Gastrocnemius medialis (tissue), 4 donors: ENCODE data around the gene ATP11A. TPM values are rescaled to one million over a fixed set of nuclear protein-coding genes. Genes with fewer than 3 reads are reported as not detected.
"Not testable (repeated sequence)": the region's sequence is repeated elsewhere in the genome, so short reads cannot be mapped to it uniquely, and the experiment has no call there.

Source experiments
- ATAC-seq, 2 donors: fragments of 150-250 bp; one replicate each; pipeline ENCODE4 v1.9.1; 2016
- DNase-seq, 2 donors: peaks; one replicate each; pipeline ENCODE4 v3.0.0-alpha.2; 2019
- H3K27ac ChIP-seq, 4 donors: fragments of 200-600 bp; sonication (generic); 1 replicate in 1 of 4; 2 replicates in 3 of 4; pipeline ENCODE4 v1.5.1; 2016 to 2018; ENCODE audit warnings: mild to moderate bottlenecking in 2 of 4, moderate library complexity in 1 of 4
- H3K27me3 ChIP-seq, 3 donors: fragments of 200-600 bp; sonication (generic) in 2 of 3; 1 replicate in 1 of 3; 2 replicates in 2 of 3; pipeline versions ENCODE4 v1.5.1 to v1.6.0; 2016 to 2019; ENCODE audit warnings: mild to moderate bottlenecking in 1 of 3, moderate library complexity in 1 of 3
- H3K36me3 ChIP-seq, 2 donors: fragments of 200-600 bp; sonication (generic) in 1 of 2; one replicate each; pipeline ENCODE4 v1.5.1; 2017 to 2018
- H3K4me1 ChIP-seq, 2 donors: fragments of 200-600 bp; sonication (generic) in 1 of 2; one replicate each; pipeline ENCODE4 v1.5.1; 2016 to 2017; ENCODE audit warnings: mild to moderate bottlenecking in 2 of 2
- H3K4me3 ChIP-seq, 4 donors: fragments of 200-600 bp; sonication (generic) in 3 of 4; 1 replicate in 1 of 4; 2 replicates in 3 of 4; pipeline ENCODE4 v1.5.1; 2016 to 2019; ENCODE audit warnings: mild to moderate bottlenecking in 2 of 4
- H3K9me3 ChIP-seq, 3 donors: fragments of 200-600 bp; sonication (generic) in 2 of 3; 1 replicate in 1 of 3; 2 replicates in 2 of 3; pipeline ENCODE4 v1.5.1; 2016 to 2019
- POLR2A ChIP-seq, 2 donors: fragments of 450-650 bp; IDR thresholded peaks; one replicate each; pipeline ENCODE4 v1.6.1; 2017; ENCODE audit warnings: antibody characterized with exemption in 2 of 2, mild to moderate bottlenecking in 2 of 2, moderate library complexity in 2 of 2
- in situ Hi-C, 4 donors: fragments of 200-750 bp; cut with MboI; loops; one replicate each; pipeline versions ENCODE4 v1.15.0 to v1.8.0; 2017; ENCODE audit warnings: low sequenced_read_pairs in 4 of 4
- intact Hi-C: fragments of 100-400 bp; cut with DNase I; formaldehyde crosslinking; loops from one replicate; pipeline ENCODE4 v1.15.1; 2023; ENCODE audit warnings: low total_unique reads
- total RNA-seq, 4 donors: library from RNA; depleted of rRNA; stranded (reverse); fragments of >200 nt; gene quantifications; one replicate each; pipeline versions ENCODE4 v1.1.0 to v1.2.3, GENCODE V29; 2016
- TF ChIP-seq, protein P1 (sequence below), 5 experiments: fragments of 450-650 bp in 3 of 5; fragments of 200-600 bp in 2 of 5; sonication (generic) in 2 of 5; IDR thresholded peaks in 4 of 5; conservative IDR thresholded peaks in 1 of 5; 1 replicate in 4 of 5; 2 replicates in 1 of 5; pipeline ENCODE4 v1.5.1; 2016 to 2019; ENCODE audit warnings: antibody characterized with exemption in 5 of 5, mild to moderate bottlenecking in 3 of 5, moderate library complexity in 3 of 5

Gene ATP11A
- total RNA-seq, 4 donors from 2014 or later: 10.0 to 14.2 (median 12.6) TPM

- no peak overlapping the region for H3K4me3 ChIP-seq
- peak overlapping the region in 3 of 4 donors; percentile 39 to 55 (median 53) for H3K27ac ChIP-seq
- ATAC-seq (no peak), DNase-seq (no peak)
- no peak for TF ChIP-seq POLR2A (IDR thresholded peaks at IDR 0.05)
- TF ChIP-seq, protein P1, sequence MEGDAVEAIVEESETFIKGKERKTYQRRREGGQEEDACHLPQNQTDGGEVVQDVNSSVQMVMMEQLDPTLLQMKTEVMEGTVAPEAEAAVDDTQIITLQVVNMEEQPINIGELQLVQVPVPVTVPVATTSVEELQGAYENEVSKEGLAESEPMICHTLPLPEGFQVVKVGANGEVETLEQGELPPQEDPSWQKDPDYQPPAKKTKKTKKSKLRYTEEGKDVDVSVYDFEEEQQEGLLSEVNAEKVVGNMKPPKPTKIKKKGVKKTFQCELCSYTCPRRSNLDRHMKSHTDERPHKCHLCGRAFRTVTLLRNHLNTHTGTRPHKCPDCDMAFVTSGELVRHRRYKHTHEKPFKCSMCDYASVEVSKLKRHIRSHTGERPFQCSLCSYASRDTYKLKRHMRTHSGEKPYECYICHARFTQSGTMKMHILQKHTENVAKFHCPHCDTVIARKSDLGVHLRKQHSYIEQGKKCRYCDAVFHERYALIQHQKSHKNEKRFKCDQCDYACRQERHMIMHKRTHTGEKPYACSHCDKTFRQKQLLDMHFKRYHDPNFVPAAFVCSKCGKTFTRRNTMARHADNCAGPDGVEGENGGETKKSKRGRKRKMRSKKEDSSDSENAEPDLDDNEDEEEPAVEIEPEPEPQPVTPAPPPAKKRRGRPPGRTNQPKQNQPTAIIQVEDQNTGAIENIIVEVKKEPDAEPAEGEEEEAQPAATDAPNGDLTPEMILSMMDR (IDR thresholded peaks at IDR 0.05 in 4 of 5, conservative IDR thresholded peaks at IDR 0.05 in 1 of 5): no peak
- peaks cover 0 to 11% of the 10 kb centered on the region in 2 donors for H3K4me1 ChIP-seq
- in situ Hi-C loops: no loop called here
- no peaks in the 10 kb centered on the region for H3K9me3 ChIP-seq
- no peaks in the 10 kb centered on the region for H3K36me3 ChIP-seq
- no peaks in the 10 kb centered on the region for H3K27me3 ChIP-seq
- intact Hi-C loops: no loop called here
Observed at GRCh38 chr13:112705286-112705685, 15.4 kb downstream of the ATP11A start.

- no peak for DNase-seq
- Histone ChIP-seq H3K9me3 (no peaks in the 10 kb centered on the region), H3K27me3 (no peaks in the 10 kb centered on the region), H3K4me3 (no peak overlapping the region), H3K36me3 (no peaks in the 10 kb centered on the region), H3K4me1 (peaks cover 3 to 17% of the 10 kb centered on the region in 2 donors), H3K27ac (no peak overlapping the region)
- in situ Hi-C loops: no loop called here
- TF ChIP-seq POLR2A (IDR thresholded peaks at IDR 0.05): no peak
- TF ChIP-seq, protein P1 (IDR thresholded peaks at IDR 0.05 in 4 of 5, conservative IDR thresholded peaks at IDR 0.05 in 1 of 5): no peak
- ATAC-seq: no peak
- intact Hi-C loops: no loop called here
Observed at GRCh38 chr13:112706171-112706570, 16.3 kb downstream of the ATP11A start.

GRCh38 chr13:112708560-112709240, 18.9 kb downstream of the ATP11A start:
- Histone ChIP-seq H3K4me3 (no peak overlapping the region), H3K36me3 (no peaks in the 10 kb centered on the region), H3K9me3 (no peaks in the 10 kb centered on the region), H3K27me3 (no peaks in the 10 kb centered on the region), H3K27ac (no peak overlapping the region), H3K4me1 (peaks cover 17 to 26% of the 10 kb centered on the region in 2 donors)
- TF ChIP-seq POLR2A (IDR thresholded peaks at IDR 0.05): no peak
- TF ChIP-seq, protein P1 (IDR thresholded peaks at IDR 0.05 in 4 of 5, conservative IDR thresholded peaks at IDR 0.05 in 1 of 5): no peak
- intact Hi-C loops: no loop called here
- in situ Hi-C loops: no loop called here
- ATAC-seq (no peak), DNase-seq (no peak)

DNA sequence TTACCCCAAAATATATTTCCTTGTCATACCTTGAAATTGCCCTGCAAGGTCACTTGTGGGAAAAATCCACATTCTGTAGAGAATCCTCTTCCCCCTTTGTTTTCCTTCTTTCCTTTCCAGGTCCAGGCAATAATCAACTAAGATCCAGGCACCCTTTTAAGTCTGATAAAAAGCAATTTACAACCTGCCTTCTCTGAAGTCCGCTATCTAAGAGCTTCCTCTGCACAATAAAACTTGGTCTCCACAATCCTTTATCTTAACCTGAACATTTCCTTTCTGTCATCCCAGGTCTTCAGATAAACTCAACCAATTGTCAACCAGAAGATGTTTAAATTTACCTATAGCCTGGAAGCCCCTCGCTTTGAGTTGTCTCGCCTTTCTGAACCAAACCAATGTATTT, 19.5 kb downstream of the ATP11A start:
- H3K9me3 ChIP-seq, H3K36me3 ChIP-seq, DNase-seq, H3K27ac ChIP-seq, ATAC-seq, H3K27me3 ChIP-seq, intact Hi-C loops, in situ Hi-C loops, H3K4me3 ChIP-seq: not testable (repeated sequence)
- peaks cover 17 to 20% of the 10 kb centered on the region in 2 donors for H3K4me1 ChIP-seq

DNA sequence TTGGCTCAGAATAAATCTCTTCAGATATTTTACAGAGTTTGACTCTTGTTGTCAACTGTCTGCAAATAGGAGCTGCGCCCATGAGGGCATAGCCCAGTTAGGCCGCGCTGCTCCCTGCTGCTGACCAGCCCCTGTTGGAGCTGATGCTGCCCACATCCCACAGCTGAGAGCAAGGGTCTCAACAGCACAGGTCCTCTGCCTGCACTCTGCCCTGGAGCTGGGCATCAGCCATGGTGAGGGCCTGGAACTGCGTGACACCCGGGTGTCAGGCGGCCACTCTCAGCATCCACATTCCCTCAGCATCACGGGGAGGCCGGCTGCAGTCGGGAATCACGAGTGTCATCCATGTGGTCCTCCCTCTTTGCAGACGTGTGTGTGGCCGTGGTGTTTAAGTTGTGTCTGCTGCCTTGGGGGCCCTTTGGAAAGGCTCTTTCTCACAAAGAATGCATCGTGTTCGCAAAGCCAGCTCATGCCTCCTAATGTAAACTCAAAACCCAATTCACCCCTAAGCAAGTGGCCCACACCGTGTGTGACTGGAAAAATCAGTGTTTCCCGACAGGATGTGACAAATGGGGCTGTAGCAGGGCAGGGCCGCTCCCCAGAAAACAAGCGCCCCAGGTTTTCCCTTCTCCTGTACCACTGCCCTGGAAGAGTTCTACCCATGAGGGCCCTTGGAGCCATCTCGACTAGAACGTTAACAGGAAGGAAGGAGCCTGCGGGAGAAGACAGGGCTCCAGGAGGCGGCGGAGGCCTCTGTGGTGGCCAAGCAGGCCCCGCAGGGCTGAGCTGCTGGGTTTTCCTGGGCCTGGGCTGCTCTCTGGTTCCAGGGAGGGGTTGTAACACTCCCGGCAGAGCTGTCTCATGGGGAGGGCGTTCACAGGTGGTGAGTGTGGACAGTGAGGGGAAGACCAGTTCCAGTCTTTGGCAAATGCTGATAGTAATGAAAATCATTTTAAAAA, 20.3 kb downstream of the ATP11A start:
- in situ Hi-C loops (no loop called here), intact Hi-C loops (loop anchor here (2.0 kb wide), 1 partner anchor 19 kb away; the partner anchor contains the start of gene ATP11A)
- TF ChIP-seq POLR2A (IDR thresholded peaks at IDR 0.05): no peak
- Histone ChIP-seq H3K27ac (peak overlapping the region; percentile 80 to 89 (median 86)), H3K4me3 (no peak overlapping the region), H3K36me3 (no peaks in the 10 kb centered on the region), H3K27me3 (no peaks in the 10 kb centered on the region), H3K4me1 (peaks cover 17 to 19% of the 10 kb centered on the region in 2 donors), H3K9me3 (no peaks in the 10 kb centered on the region)
- ATAC-seq (no peak), DNase-seq (no peak)
